Smooth muscle cell (in vitro differentiated cells): ENCODE data around the gene MAGI2. TPM values are rescaled to one million over a fixed set of nuclear protein-coding genes. Genes with fewer than 3 reads are reported as not detected.

Source experiments
- DNase-seq: peaks from one replicate; lab custom pipeline; 2025; ENCODE audit not compliant: unreplicated experiment; lab: John Stamatoyannopoulos, UW
- H2AFZ ChIP-seq: fragments of 200-600 bp; sonication (generic); 2 replicates; pipeline ENCODE4 v1.6.0; 2016; ENCODE audit warnings: antibody characterized with exemption, low read depth, mild to moderate bottlenecking
- H3F3A ChIP-seq: fragments of 200-600 bp; sonication (generic); 2 replicates; pipeline ENCODE4 v1.6.0; 2017; ENCODE audit warnings: antibody characterized with exemption, low read depth
- H3K27ac ChIP-seq: fragments of 200-600 bp; sonication (generic); 2 replicates; pipeline ENCODE4 v1.5.1; 2016; ENCODE audit warnings: low read depth, mild to moderate bottlenecking
- H3K27me3 ChIP-seq: fragments of 200-600 bp; sonication (generic); 2 replicates; pipeline ENCODE4 v1.6.1; 2016; ENCODE audit warnings: low read depth, mild to moderate bottlenecking
- H3K36me3 ChIP-seq: fragments of 200-600 bp; sonication (generic); 2 replicates; pipeline ENCODE4 v1.5.1; 2016; ENCODE audit warnings: low read depth
- H3K4me1 ChIP-seq: fragments of 200-600 bp; sonication (generic); 2 replicates; pipeline ENCODE4 v1.5.1; 2016; ENCODE audit warnings: low read depth
- H3K4me2 ChIP-seq: fragments of 200-600 bp; sonication (generic); 2 replicates; pipeline ENCODE4 v1.6.0; 2016; ENCODE audit warnings: mild to moderate bottlenecking
- H3K4me3 ChIP-seq: fragments of 200-600 bp; sonication (generic); 2 replicates; pipeline ENCODE4 v1.5.1; 2016; ENCODE audit warnings: mild to moderate bottlenecking
- H3K79me2 ChIP-seq: fragments of 200-600 bp; sonication (generic); 2 replicates; pipeline ENCODE4 v1.6.0; 2016; ENCODE audit warnings: low read depth, mild to moderate bottlenecking
- H3K9ac ChIP-seq: fragments of 200-600 bp; sonication (generic); 2 replicates; pipeline ENCODE4 v1.6.0; 2016; ENCODE audit warnings: low read depth
- H3K9me3 ChIP-seq: fragments of 200-600 bp; sonication (generic); replicated peaks from 2 replicates; pipeline ENCODE4 v1.5.1; 2016; ENCODE audit warnings: low read depth
- H4K20me1 ChIP-seq: fragments of 200-600 bp; sonication (generic); 2 replicates; pipeline ENCODE4 v1.6.0; 2016; ENCODE audit warnings: low read depth
- CTCF ChIP-seq: fragments of 200-600 bp; sonication (generic); IDR thresholded peaks from 2 replicates; pipeline ENCODE4 v1.5.1; 2017; ENCODE audit warnings: borderline replicate concordance, mild to moderate bottlenecking, antibody characterized with exemption; ENCODE audit not compliant: insufficient read depth, poor library complexity, severe bottlenecking
- WGBS: methylation state at CpG from one replicate; pipeline ENCODE4 v1.1.7; 2016; ENCODE audit warnings: low lambda C conversion rate; 5-methylcytosine and 5-hydroxymethylcytosine counted together
- polyA plus RNA-seq: library from polyadenylated mRNA; unstranded; fragments of >200 nt; fragmentation: Nextera tagmentation; extraction: Ambion mirVana; gene quantifications from 2 replicates; pipeline ENCODE4 v1.2.1, GENCODE V29; 2016
- total RNA-seq: library from RNA; depleted of rRNA; stranded (reverse); fragments of >200 nt; gene quantifications from 2 replicates; pipeline ENCODE4 v1.2.3, GENCODE V29; 2014

Gene MAGI2
- total and polyA plus RNA-seq, 2 experiments from 2014 or later = 3.4 to 10.7 TPM

GRCh38 chr7:79216236-79216635, 237.2 kb downstream of the MAGI2 start:
- Histone ChIP-seq H3F3A (no peaks in the 10 kb centered on the region), H3K4me2 (no peak overlapping the region), H2AFZ (no peak overlapping the region), H3K4me1 (no peaks in the 10 kb centered on the region), H3K27ac (no peak overlapping the region), H3K36me3 (no peaks in the 10 kb centered on the region), H3K27me3 (no peaks in the 10 kb centered on the region), H3K9ac (no peak overlapping the region), H3K9me3 (no peaks in the 10 kb centered on the region), H3K79me2 (no peaks in the 10 kb centered on the region), H3K4me3 (no peak overlapping the region), H4K20me1 (peaks cover 3% of the 10 kb centered on the region)
- WGBS = 93% methylated on average over 4 of the region's 4 CpGs
- DNase-seq = no peak
- no peak for TF ChIP-seq CTCF

- H3K9me3 ChIP-seq = no peaks in the 10 kb centered on the region
- no peak overlapping the region for H3K27ac ChIP-seq
- H3K27me3 ChIP-seq = no peaks in the 10 kb centered on the region
- H4K20me1 ChIP-seq = no peaks in the 10 kb centered on the region
- no peaks in the 10 kb centered on the region for H3K36me3 ChIP-seq
- H3K9ac ChIP-seq = no peak overlapping the region
- no peak for DNase-seq
- H3K4me3 ChIP-seq = no peak overlapping the region
- H3K4me1 ChIP-seq = no peaks in the 10 kb centered on the region
- no peaks in the 10 kb centered on the region for H3K79me2 ChIP-seq
- TF ChIP-seq CTCF = no peak
- no peak overlapping the region for H2AFZ ChIP-seq
- no peaks in the 10 kb centered on the region for H3F3A ChIP-seq
- H3K4me2 ChIP-seq = no peak overlapping the region
- WGBS = 90% methylated on average over 1 of the region's 1 CpG
Observed at GRCh38 chr7:79212334-79212733, 241.1 kb downstream of the MAGI2 start.

- no peak overlapping the region for H3K4me3 ChIP-seq
- DNase-seq = no peak
- H3K9ac ChIP-seq = no peak overlapping the region
- H3K9me3 ChIP-seq = no peaks in the 10 kb centered on the region
- 92% methylated on average over 2 of the region's 2 CpGs for WGBS
- H3K27ac ChIP-seq = no peak overlapping the region
- no peaks in the 10 kb centered on the region for H3K79me2 ChIP-seq
- no peak overlapping the region for H2AFZ ChIP-seq
- H3K36me3 ChIP-seq = no peaks in the 10 kb centered on the region
- no peak for TF ChIP-seq CTCF
- H4K20me1 ChIP-seq = no peaks in the 10 kb centered on the region
- no peaks in the 10 kb centered on the region for H3K4me1 ChIP-seq
- H3F3A ChIP-seq = no peaks in the 10 kb centered on the region
- no peaks in the 10 kb centered on the region for H3K27me3 ChIP-seq
- H3K4me2 ChIP-seq = no peak overlapping the region
Observed at GRCh38 chr7:79211724-79212123, 241.7 kb downstream of the MAGI2 start.

GRCh38 chr7:79199961-79200360, 253.5 kb downstream of the MAGI2 start:
- H3K79me2 ChIP-seq = no peaks in the 10 kb centered on the region
- H3K27me3 ChIP-seq = no peaks in the 10 kb centered on the region
- no peaks in the 10 kb centered on the region for H3K36me3 ChIP-seq
- no peaks in the 10 kb centered on the region for H3K4me1 ChIP-seq
- WGBS = 90% methylated on average over 2 of the region's 2 CpGs
- H3K4me3 ChIP-seq = no peak overlapping the region
- no peak overlapping the region for H2AFZ ChIP-seq
- H3K4me2 ChIP-seq = no peak overlapping the region
- no peak for TF ChIP-seq CTCF
- no peaks in the 10 kb centered on the region for H3K9me3 ChIP-seq
- no peak overlapping the region for H3K27ac ChIP-seq
- no peaks in the 10 kb centered on the region for H3F3A ChIP-seq
- DNase-seq = no peak
- peaks cover 3% of the 10 kb centered on the region for H4K20me1 ChIP-seq
- H3K9ac ChIP-seq = no peak overlapping the region
